IMR-90 (cell line): ENCODE measurements around the gene C5orf15. TPM values are rescaled to one million over a fixed set of nuclear protein-coding genes. Genes with fewer than 3 reads are reported as not detected.

Experiments
- ATAC-seq: fragments of 200-7000 bp; cut with Tn5 transposase; 2 replicates; pipeline ENCODE4 v1.9.1; 2020; ENCODE audit warnings: low read depth, mild to moderate bottlenecking, moderate library complexity
- BruUV-seq: library from RNA; stranded (reverse); fragments of 400-500 nt; replicated peaks from 2 replicates; lab custom pipeline; 2021; lab: Mats Ljungman, UMichigan
- CTCF ChIA-PET: fragments of 300-600 bp; formaldehyde crosslinking; extraction: SDS; loops from one replicate; lab custom pipeline; 2021; ENCODE audit warnings: antibody characterized with exemption; lab: Yijun Ruan, JAX
- POLR2A ChIA-PET: fragments of 300-600 bp; sonication (Branson Sonifier 250); formaldehyde crosslinking; loops from one replicate; lab custom pipeline; 2022; ENCODE audit warnings: antibody characterized with exemption; ENCODE audit not compliant: unreplicated experiment; lab: Charles Lee
- DNase-seq: peaks from one replicate; pipeline ENCODE4 v3.0.0; 2013
- H2AFZ ChIP-seq: replicated peaks from 2 replicates; pipeline ENCODE3; 2013; ENCODE audit warnings: low read length, mild to moderate bottlenecking; ENCODE audit not compliant: poor library complexity
- H2AK5ac ChIP-seq: 2 replicates; pipeline ENCODE4 v1.6.1; 2013; ENCODE audit warnings: low read depth, low read length, inconsistent platforms
- H2AK9ac ChIP-seq: replicated peaks from 2 replicates; pipeline ENCODE3; 2013; ENCODE audit warnings: mild to moderate bottlenecking, low read depth, low read length, moderate library complexity; ENCODE audit not compliant: poor library complexity
- H2BK120ac ChIP-seq: 2 replicates; pipeline ENCODE4 v1.6.1; 2013; ENCODE audit warnings: low read depth, low read length, inconsistent platforms
- H2BK15ac ChIP-seq: 3 replicates; pipeline ENCODE4 v1.6.1; 2013; ENCODE audit warnings: low read depth, low read length, inconsistent platforms
- H2BK20ac ChIP-seq: 2 replicates; pipeline ENCODE4 v1.6.1; 2013; ENCODE audit warnings: low read depth, mild to moderate bottlenecking, inconsistent platforms, low read length, moderate library complexity
- H2BK5ac ChIP-seq: 2 replicates; pipeline ENCODE4 v1.6.1; 2013; ENCODE audit warnings: mild to moderate bottlenecking, low read depth, low read length, inconsistent platforms; ENCODE audit not compliant: poor library complexity, severe bottlenecking
- H3K14ac ChIP-seq: replicated peaks from 2 replicates; pipeline ENCODE4 v1.6.1; 2013; ENCODE audit warnings: low read depth, low read length, inconsistent platforms
- H3K18ac ChIP-seq: 2 replicates; pipeline ENCODE4 v1.6.1; 2013; ENCODE audit warnings: low read depth, low read length, control low read depth
- H3K23ac ChIP-seq: 2 replicates; pipeline ENCODE4 v1.6.1; 2013; ENCODE audit warnings: low read depth, low read length, inconsistent platforms
- H3K27ac ChIP-seq: 2 replicates; pipeline ENCODE4 v1.5.1; 2013; ENCODE audit warnings: mild to moderate bottlenecking, control low read depth, low read length; ENCODE audit not compliant: insufficient read depth
- H3K27me3 ChIP-seq: 2 replicates; pipeline ENCODE4 v1.6.1; 2013; ENCODE audit warnings: low read length; ENCODE audit not compliant: control insufficient read depth, insufficient read depth
- H3K36me3 ChIP-seq: 2 replicates; pipeline ENCODE4 v1.6.1; 2013; ENCODE audit warnings: low read length, mixed read lengths; ENCODE audit not compliant: control insufficient read depth, insufficient read depth
- H3K4ac ChIP-seq: 2 replicates; pipeline ENCODE4 v1.6.1; 2013; ENCODE audit warnings: low read depth, low read length, inconsistent platforms
- H3K4me1 ChIP-seq: 2 replicates; pipeline ENCODE4 v1.6.1; 2013; ENCODE audit warnings: low read length, mixed read lengths; ENCODE audit not compliant: control insufficient read depth, insufficient read depth
- H3K4me2 ChIP-seq: 2 replicates; pipeline ENCODE4 v1.6.1; 2013; ENCODE audit warnings: low read depth, mild to moderate bottlenecking, control low read depth, low read length, moderate library complexity
- H3K4me3 ChIP-seq: 2 replicates; pipeline ENCODE4 v1.5.1; 2013; ENCODE audit warnings: low read depth, mild to moderate bottlenecking, control low read depth, low read length, moderate library complexity; ENCODE audit not compliant: insufficient read depth
- H3K56ac ChIP-seq: 2 replicates; pipeline ENCODE4 v1.6.1; 2013; ENCODE audit warnings: low read length, inconsistent platforms; ENCODE audit not compliant: insufficient read depth; ENCODE audit errors: extremely low read depth
- H3K79me1 ChIP-seq, 2 experiments: 2 replicates each; pipeline ENCODE4 v1.6.1; 2013; ENCODE audit warnings: low read length in 2 of 2, inconsistent platforms in 1 of 2, low read depth in 1 of 2
- H3K9ac ChIP-seq: 2 replicates; pipeline ENCODE4 v1.6.1; 2013; ENCODE audit warnings: low read depth, low read length, control low read depth
- H3K9me1 ChIP-seq: 2 replicates; pipeline ENCODE4 v1.6.1; 2013; ENCODE audit warnings: low read length, inconsistent platforms; ENCODE audit not compliant: insufficient read depth
- H3K9me3 ChIP-seq: 2 replicates; pipeline ENCODE4 v1.6.1; 2013; ENCODE audit warnings: low read length; ENCODE audit not compliant: control insufficient read depth, insufficient read depth
- H4K20me1 ChIP-seq: 2 replicates; pipeline ENCODE4 v1.6.1; 2013; ENCODE audit warnings: low read length, inconsistent platforms; ENCODE audit not compliant: insufficient read depth
- H4K5ac ChIP-seq: 2 replicates; pipeline ENCODE4 v1.6.1; 2013; ENCODE audit warnings: mild to moderate bottlenecking, low read depth, low read length, control low read depth
- H4K8ac ChIP-seq, 2 experiments: 2 replicates each; pipeline ENCODE4 v1.6.1; 2013; ENCODE audit warnings: low read depth in 2 of 2, low read length in 2 of 2, control low read depth in 1 of 2, inconsistent platforms in 1 of 2
- H4K91ac ChIP-seq: 2 replicates; pipeline ENCODE4 v1.6.1; 2013; ENCODE audit warnings: low read depth, low read length, inconsistent platforms; ENCODE audit not compliant: insufficient read depth
- BHLHE40 ChIP-seq: fragments of 150-350 bp; IDR thresholded peaks from 2 replicates; pipeline ENCODE4 v1.6.1; 2016; ENCODE audit warnings: mild to moderate bottlenecking, low read depth, low read length
- CEBPB ChIP-seq: IDR thresholded peaks from 2 replicates; pipeline ENCODE4 v1.6.1; 2012; ENCODE audit warnings: low read depth, low read length, improper control_type of control experiment
- CHD1 ChIP-seq: IDR thresholded peaks from 2 replicates; pipeline ENCODE4 v1.6.1; 2012; ENCODE audit warnings: low read depth, low read length, improper control_type of control experiment
- ELK1 ChIP-seq: fragments of 150-350 bp; IDR thresholded peaks from 2 replicates; pipeline ENCODE4 v1.6.1; 2016; ENCODE audit warnings: low read depth, mild to moderate bottlenecking, low read length, moderate library complexity, borderline replicate concordance
- MAFK ChIP-seq: IDR thresholded peaks from 2 replicates; pipeline ENCODE4 v1.6.1; 2012; ENCODE audit warnings: low read depth, low read length, improper control_type of control experiment
- MAZ ChIP-seq: IDR thresholded peaks from 2 replicates; pipeline ENCODE4 v1.6.1; 2012; ENCODE audit warnings: low read depth, mild to moderate bottlenecking, low read length, improper control_type of control experiment, moderate library complexity, borderline replicate concordance
- MXI1 ChIP-seq: IDR thresholded peaks from 2 replicates; pipeline ENCODE4 v1.6.1; 2012; ENCODE audit warnings: low read depth, mild to moderate bottlenecking, low read length, moderate library complexity, borderline replicate concordance
- POLR2A ChIP-seq: IDR thresholded peaks from 2 replicates; pipeline ENCODE4 v1.6.1; 2012; ENCODE audit warnings: mild to moderate bottlenecking, low read depth, low read length
- RAD21 ChIP-seq: IDR thresholded peaks from 2 replicates; pipeline ENCODE4 v1.6.1; 2012; ENCODE audit warnings: low read length, improper control_type of control experiment
- RFX5 ChIP-seq: IDR thresholded peaks from 2 replicates; pipeline ENCODE4 v1.8.0; 2012; ENCODE audit warnings: low read depth, mild to moderate bottlenecking, low read length, moderate library complexity
- SMC3 ChIP-seq: fragments of 150-350 bp; IDR thresholded peaks from 2 replicates; pipeline ENCODE4 v1.6.1; 2016; ENCODE audit warnings: low read depth, mild to moderate bottlenecking, antibody characterized with exemption, low read length, moderate library complexity
- WGBS, 2 experiments: methylation state at CpG; one replicate each; pipeline versions ENCODE4 v1.1.5 to v1.1.7; 2013; ENCODE audit warnings: missing lambda C conversion rate in 2 of 2; ENCODE audit not compliant: insufficient read length in 1 of 2; ENCODE audit errors: extremely low coverage in 2 of 2; 5-methylcytosine and 5-hydroxymethylcytosine counted together
- dilution Hi-C: fragments of 300-500 bp; cut with HindIII; formaldehyde crosslinking; loops from one replicate; pipeline ENCODE4 v1.14.3; 2018; ENCODE audit warnings: low sequenced_read_pairs; ENCODE audit not compliant: unreplicated experiment
- in situ Hi-C: fragments of 300-500 bp; cut with MboI; formaldehyde crosslinking; loops from 3 replicates; pipeline ENCODE4 v1.14.3; 2019; ENCODE audit warnings: low sequenced_read_pairs, inconsistent platforms, mixed read lengths
- intact Hi-C: fragments of 100-400 bp; cut with micrococcal nuclease; formaldehyde crosslinking; loops from 2 replicates; pipeline ENCODE4 v1.10.0; 2022
- polyA plus RNA-seq, 3 experiments: library from polyadenylated mRNA; depleted of rRNA; stranded (reverse); fragments of >200 nt; gene quantifications; 2 replicates each; pipeline ENCODE4 v1.2.3, GENCODE V29; 2012; ENCODE audit warnings: low replicate concordance in 1 of 3
- total RNA-seq: library from RNA; depleted of rRNA; stranded (reverse); fragments of >200 nt; gene quantifications from 2 replicates; pipeline ENCODE4 v1.2.3, GENCODE V29; 2012
- TF ChIP-seq, protein P1 (sequence below): fragments of 150-350 bp; IDR thresholded peaks from 2 replicates; pipeline ENCODE4 v1.6.1; 2017; ENCODE audit warnings: mild to moderate bottlenecking, antibody characterized with exemption, low read length, low read depth
- TF ChIP-seq, protein P2 (sequence below): conservative IDR thresholded peaks from 2 replicates; pipeline ENCODE4 v1.5.1; 2012; ENCODE audit warnings: mild to moderate bottlenecking, low read depth, low read length, improper control_type of control experiment

The C5orf15 gene
- total and polyA plus RNA-seq, 2 of the 4 experiments (the other 2 are of a cell fraction), result 35.1 to 73.5 TPM

- Histone ChIP-seq H3K4me3 (no peak overlapping the region), H3K23ac (no peak overlapping the region), H3K14ac (no peak overlapping the region), H2AK5ac (no peak overlapping the region), H3K18ac (no peak overlapping the region), H4K20me1 (no peaks in the 10 kb centered on the region), H3K56ac (no peak overlapping the region), H3K79me1 (no peaks in the 10 kb centered on the region), H3K27ac (no peak overlapping the region), H4K91ac (no peak overlapping the region), H2BK20ac (no peak overlapping the region), H2AFZ (no peak overlapping the region), H3K4me2 (no peak overlapping the region), H3K4me1 (no peaks in the 10 kb centered on the region), H2BK5ac (no peak overlapping the region), H3K36me3 (no peaks in the 10 kb centered on the region), H3K27me3 (peaks cover 63% of the 10 kb centered on the region), H3K4ac (no peak overlapping the region), H2BK15ac (no peak overlapping the region), H3K9ac (no peak overlapping the region), H3K9me3 (no peaks in the 10 kb centered on the region), H4K8ac (no peak overlapping the region), H3K9me1 (no peaks in the 10 kb centered on the region), H4K5ac (no peak overlapping the region), H2AK9ac (no peak overlapping the region), H2BK120ac (no peak overlapping the region)
- WGBS, 2 experiments, result no CpG with 5 or more reads among the region's 5 CpGs
- intact Hi-C loops, result no loop called here
- in situ Hi-C loops, result no loop called here
- TF ChIP-seq RFX5, result no peak
- TF ChIP-seq POLR2A, result no peak
- TF ChIP-seq MXI1, result no peak
- TF ChIP-seq MAZ, result no peak
- TF ChIP-seq, protein P1, sequence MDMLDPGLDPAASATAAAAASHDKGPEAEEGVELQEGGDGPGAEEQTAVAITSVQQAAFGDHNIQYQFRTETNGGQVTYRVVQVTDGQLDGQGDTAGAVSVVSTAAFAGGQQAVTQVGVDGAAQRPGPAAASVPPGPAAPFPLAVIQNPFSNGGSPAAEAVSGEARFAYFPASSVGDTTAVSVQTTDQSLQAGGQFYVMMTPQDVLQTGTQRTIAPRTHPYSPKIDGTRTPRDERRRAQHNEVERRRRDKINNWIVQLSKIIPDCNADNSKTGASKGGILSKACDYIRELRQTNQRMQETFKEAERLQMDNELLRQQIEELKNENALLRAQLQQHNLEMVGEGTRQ, result no peak
- no peak for TF ChIP-seq CEBPB
- TF ChIP-seq SMC3, result no peak
- no peak for TF ChIP-seq MAFK
- no peak for TF ChIP-seq ELK1
- TF ChIP-seq CHD1, result no peak
- no peak for TF ChIP-seq RAD21
- no peak for TF ChIP-seq BHLHE40
- TF ChIP-seq, protein P2, sequence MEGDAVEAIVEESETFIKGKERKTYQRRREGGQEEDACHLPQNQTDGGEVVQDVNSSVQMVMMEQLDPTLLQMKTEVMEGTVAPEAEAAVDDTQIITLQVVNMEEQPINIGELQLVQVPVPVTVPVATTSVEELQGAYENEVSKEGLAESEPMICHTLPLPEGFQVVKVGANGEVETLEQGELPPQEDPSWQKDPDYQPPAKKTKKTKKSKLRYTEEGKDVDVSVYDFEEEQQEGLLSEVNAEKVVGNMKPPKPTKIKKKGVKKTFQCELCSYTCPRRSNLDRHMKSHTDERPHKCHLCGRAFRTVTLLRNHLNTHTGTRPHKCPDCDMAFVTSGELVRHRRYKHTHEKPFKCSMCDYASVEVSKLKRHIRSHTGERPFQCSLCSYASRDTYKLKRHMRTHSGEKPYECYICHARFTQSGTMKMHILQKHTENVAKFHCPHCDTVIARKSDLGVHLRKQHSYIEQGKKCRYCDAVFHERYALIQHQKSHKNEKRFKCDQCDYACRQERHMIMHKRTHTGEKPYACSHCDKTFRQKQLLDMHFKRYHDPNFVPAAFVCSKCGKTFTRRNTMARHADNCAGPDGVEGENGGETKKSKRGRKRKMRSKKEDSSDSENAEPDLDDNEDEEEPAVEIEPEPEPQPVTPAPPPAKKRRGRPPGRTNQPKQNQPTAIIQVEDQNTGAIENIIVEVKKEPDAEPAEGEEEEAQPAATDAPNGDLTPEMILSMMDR, result no peak
- ChIA-PET CTCF (no interaction called here), POLR2A (no interaction called here)
- DNase-seq (no peak), ATAC-seq (no peak)
- dilution Hi-C loops, result no loop called here
- BruUV-seq, result no TSS peak
Observed at GRCh38 chr5:133921979-133922378, 46.4 kb downstream of the C5orf15 start.
